ENCODE measurements around the gene EFNA1. TPM values are rescaled to one million over a fixed set of nuclear protein-coding genes. Genes with fewer than 3 reads are reported as not detected.

EFNA1 gene
- total and polyA plus RNA-seq, 4 donors, result 58.6 to 236 (median 179) TPM

DNA sequence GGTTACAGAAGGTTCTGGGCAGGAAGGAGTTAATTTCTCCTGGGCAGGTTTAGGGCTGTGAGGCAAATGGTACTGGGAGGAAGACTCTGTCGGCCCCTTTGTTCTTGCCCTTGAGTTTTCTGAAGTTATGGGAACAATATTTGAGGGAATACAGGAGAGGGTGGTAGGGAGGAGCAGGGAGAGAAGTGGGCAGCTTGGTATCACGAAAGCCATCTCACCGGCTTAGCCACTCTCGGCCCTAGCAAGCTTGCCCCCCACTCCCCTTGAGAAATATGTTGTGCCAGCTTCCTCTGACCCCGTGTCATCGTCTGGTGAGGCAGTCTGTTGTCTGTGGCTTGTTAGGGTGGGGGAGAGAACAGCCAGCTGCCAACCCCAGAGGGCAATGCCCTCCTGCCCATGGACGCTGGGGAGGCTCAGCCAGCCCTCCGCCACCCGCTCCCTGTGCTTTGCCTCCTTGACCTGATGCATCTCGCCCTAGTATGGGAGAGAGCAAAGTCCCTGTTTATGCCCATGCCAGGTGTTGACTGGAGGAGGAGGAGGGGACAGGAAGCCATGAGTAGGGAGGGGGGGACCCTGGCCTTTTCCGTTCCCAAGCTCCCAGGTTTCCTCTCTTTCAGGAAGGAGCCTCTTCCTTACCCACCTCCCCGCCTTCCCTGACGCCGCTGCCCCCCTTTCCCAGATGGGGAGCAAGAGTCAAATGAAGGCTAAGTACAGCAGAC lies 1.2 kb downstream of the EFNA1 start (continued):
- TF ChIP-seq REST (IDR thresholded peaks at IDR 0.05), result peak; percentile 52
- peak; percentile 82 to 93 for TF ChIP-seq HNF4A (conservative IDR thresholded peaks at IDR 0.05)
- TF ChIP-seq, protein P1, sequence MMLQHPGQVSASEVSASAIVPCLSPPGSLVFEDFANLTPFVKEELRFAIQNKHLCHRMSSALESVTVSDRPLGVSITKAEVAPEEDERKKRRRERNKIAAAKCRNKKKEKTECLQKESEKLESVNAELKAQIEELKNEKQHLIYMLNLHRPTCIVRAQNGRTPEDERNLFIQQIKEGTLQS (IDR thresholded peaks at IDR 0.05), result peak; percentile 46
- TF ChIP-seq NR2F2 (IDR thresholded peaks at IDR 0.05), result peak; percentile 88
- TF ChIP-seq SP1 (IDR thresholded peaks at IDR 0.05), result peak; percentile 92

DNA sequence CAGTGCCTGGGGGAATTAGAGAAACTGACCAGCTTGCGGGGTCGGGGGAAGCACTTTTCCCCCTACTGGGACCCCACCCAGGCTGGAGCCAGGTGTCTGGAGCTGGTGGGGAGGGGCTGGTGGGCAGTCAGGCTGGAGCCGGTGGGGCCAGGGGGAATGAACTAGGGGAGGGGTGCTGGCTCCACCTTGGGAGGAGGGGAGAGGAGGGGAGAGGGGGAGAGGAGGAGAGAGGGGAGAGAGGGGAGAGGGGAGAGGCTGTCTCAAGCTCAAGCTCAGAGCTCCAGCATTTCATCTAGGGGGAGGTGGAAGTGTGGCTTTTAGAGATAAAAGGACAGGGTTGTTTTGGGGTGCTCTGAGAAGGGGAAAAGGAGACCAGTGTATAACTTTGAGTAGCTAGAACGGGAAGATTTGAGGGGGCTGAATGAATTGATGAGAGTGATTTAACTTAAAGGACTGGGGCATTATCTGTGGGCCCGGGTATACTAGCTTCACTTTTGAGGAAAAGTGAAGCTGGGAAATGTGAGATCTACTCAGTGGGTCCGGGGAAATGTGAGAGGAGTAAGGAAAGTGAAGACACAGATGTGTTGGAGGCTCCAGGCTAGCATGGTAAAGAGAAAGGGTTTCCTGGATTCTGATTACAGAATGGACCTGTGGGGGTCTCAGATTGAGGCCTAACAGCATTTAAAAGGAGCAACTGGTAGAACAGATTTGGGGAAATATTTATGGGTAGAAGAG lies 2.8 kb downstream of the EFNA1 start:
- Histone ChIP-seq H3K4me1 (ENCODE audit: control insufficient read depth in 4 of 4, insufficient read depth in 4 of 4, low read length in 3 of 4) (peaks cover 0 to 48% (median 35%) of the 10 kb centered on the region in 4 donors), H3K9ac (ENCODE audit: low read depth in 1 of 2, low read length in 2 of 2) (peak overlapping the region; percentile 99 to 100), H3K4me3 (ENCODE audit: low read depth in 1 of 3, low read length in 3 of 3) (peak overlapping the region; percentile 62 to 99 (median 93)), H3K9me3 (ENCODE audit: control insufficient read depth in 4 of 4, low read length in 3 of 4) (no peaks in the 10 kb centered on the region), H3K27me3 (ENCODE audit: control insufficient read depth in 4 of 4, insufficient read depth in 4 of 4, low read length in 3 of 4) (no peaks in the 10 kb centered on the region), H3K36me3 (ENCODE audit: control insufficient read depth in 4 of 4, insufficient read depth in 3 of 4, low read depth in 1 of 4, low read length in 3 of 4) (peaks cover 8 to 26% (median 19%) of the 10 kb centered on the region in 4 donors), H3K27ac (ENCODE audit: low read depth in 1 of 2, low read length in 2 of 2) (peak overlapping the region; percentile 99 to 100)
- 13% methylated on average over 6 of the region's 6 CpGs for WGBS
- TF ChIP-seq SP1 (IDR thresholded peaks at IDR 0.05) (no peak), FOXA2 (IDR thresholded peaks at IDR 0.05) (no peak), TAF1 (conservative IDR thresholded peaks at IDR 0.05) (no peak), RAD21 (IDR thresholded peaks at IDR 0.05) (no peak), FOXA1 (IDR thresholded peaks at IDR 0.05) (no peak), REST (IDR thresholded peaks at IDR 0.05) (no peak), NR2F2 (IDR thresholded peaks at IDR 0.05) (no peak), EGR1 (IDR thresholded peaks at IDR 0.05; ENCODE audit: low read depth in 2 of 2) (no peak), JUND (IDR thresholded peaks at IDR 0.05) (no peak), YY1 (IDR thresholded peaks at IDR 0.05) (no peak), HNF4A (conservative IDR thresholded peaks at IDR 0.05) (no peak), RXRA (IDR thresholded peaks at IDR 0.05) (no peak)
- TF ChIP-seq, protein P2, sequence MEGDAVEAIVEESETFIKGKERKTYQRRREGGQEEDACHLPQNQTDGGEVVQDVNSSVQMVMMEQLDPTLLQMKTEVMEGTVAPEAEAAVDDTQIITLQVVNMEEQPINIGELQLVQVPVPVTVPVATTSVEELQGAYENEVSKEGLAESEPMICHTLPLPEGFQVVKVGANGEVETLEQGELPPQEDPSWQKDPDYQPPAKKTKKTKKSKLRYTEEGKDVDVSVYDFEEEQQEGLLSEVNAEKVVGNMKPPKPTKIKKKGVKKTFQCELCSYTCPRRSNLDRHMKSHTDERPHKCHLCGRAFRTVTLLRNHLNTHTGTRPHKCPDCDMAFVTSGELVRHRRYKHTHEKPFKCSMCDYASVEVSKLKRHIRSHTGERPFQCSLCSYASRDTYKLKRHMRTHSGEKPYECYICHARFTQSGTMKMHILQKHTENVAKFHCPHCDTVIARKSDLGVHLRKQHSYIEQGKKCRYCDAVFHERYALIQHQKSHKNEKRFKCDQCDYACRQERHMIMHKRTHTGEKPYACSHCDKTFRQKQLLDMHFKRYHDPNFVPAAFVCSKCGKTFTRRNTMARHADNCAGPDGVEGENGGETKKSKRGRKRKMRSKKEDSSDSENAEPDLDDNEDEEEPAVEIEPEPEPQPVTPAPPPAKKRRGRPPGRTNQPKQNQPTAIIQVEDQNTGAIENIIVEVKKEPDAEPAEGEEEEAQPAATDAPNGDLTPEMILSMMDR (IDR thresholded peaks at IDR 0.05; ENCODE audit: low read depth, low read length, missing input control), result no peak
- TF ChIP-seq, protein P3, sequence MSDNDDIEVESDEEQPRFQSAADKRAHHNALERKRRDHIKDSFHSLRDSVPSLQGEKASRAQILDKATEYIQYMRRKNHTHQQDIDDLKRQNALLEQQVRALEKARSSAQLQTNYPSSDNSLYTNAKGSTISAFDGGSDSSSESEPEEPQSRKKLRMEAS (IDR thresholded peaks at IDR 0.05), result no peak
- TF ChIP-seq, protein P1 (IDR thresholded peaks at IDR 0.05), result no peak
- no peak for DNase-seq (ENCODE audit: low spot score)

Measured in liver (tissue), 9 donors.